ENCODE data around the gene ZNF511.
A peak's percentile ranks its signal among the peaks of the same experiment; 100 is the strongest.

ZNF511 gene

GRCh38 chr10:133355991-133356390 is 47.3 kb downstream of the ZNF511 start:
- no peak for DNase-seq

GRCh38 chr10:133356549-133357284 is 48.0 kb downstream of the ZNF511 start:
- DNase-seq, result no peak

- peak; percentile 40 to 71 (median 54) for DNase-seq
Measured at GRCh38 chr10:133357285-133358161, 48.8 kb downstream of the ZNF511 start, which contains the start of gene FUOM. FUOM (minus strand) TSS chr10:133358019; CDS start chr10:133358007, 12 bp downstream.

- no peak for DNase-seq
Measured at GRCh38 chr10:133358162-133358924, 49.6 kb downstream of the ZNF511 start.

GRCh38 chr10:133358925-133359310 is 50.2 kb downstream of the ZNF511 start:
- DNase-seq, result no peak

- peak in 1 of 4 experiments; percentile 30 for DNase-seq
Measured at GRCh38 chr10:133359554-133359971, 50.8 kb downstream of the ZNF511 start.

- DNase-seq, result no peak
Measured at GRCh38 chr10:133359972-133360610, 51.4 kb downstream of the ZNF511 start.

GRCh38 chr10:133361227-133361626 is 52.5 kb downstream of the ZNF511 start:
- no peak for DNase-seq

GRCh38 chr10:133361773-133362441 is 53.2 kb downstream of the ZNF511 start:
- no peak for DNase-seq

Data from activated naive CD4-positive, alpha-beta T cell (primary cell).